H1 (cell line): ENCODE data around the gene JTB. TPM values are rescaled to one million over a fixed set of nuclear protein-coding genes. Genes with fewer than 3 reads are reported as not detected.

Source experiments
- PHF8 ChIP-seq: fragments of 200-600 bp; sonication (generic); conservative IDR thresholded peaks from 2 replicates; pipeline ENCODE4 v1.7.1; 2012; ENCODE audit warnings: low read depth, mild to moderate bottlenecking, inconsistent platforms, low read length, moderate library complexity
- SRF ChIP-seq: IDR thresholded peaks from 2 replicates; pipeline ENCODE4 v1.6.1; 2011; ENCODE audit warnings: mild to moderate bottlenecking, low read depth, low read length, moderate library complexity
- polyA plus RNA-seq, 7 experiments: library from polyadenylated mRNA; depleted of rRNA in 3 of 7; stranded (reverse) in 5 of 7; unstranded in 2 of 7; fragments of >200 nt in 5 of 7; fragments of 200-250 nt in 2 of 7; gene quantifications; 1 replicate in 5 of 7; 2 replicates in 1 of 7; 4 replicates in 1 of 7; pipeline versions ENCODE4 v1.2.1 to v1.2.3, GENCODE V29; 2011 to 2013; ENCODE audit warnings: missing spikeins in 2 of 7, mixed read lengths in 2 of 7
- total RNA-seq: library from RNA; stranded (reverse); fragmentation: NEBNext Ultra II Directional; extraction: Animal tissue kit (Norgen Biotek cat#: 25700); gene quantifications from 2 replicates; pipeline ENCODE4 v1.2.1, GENCODE V29; 2021

Gene JTB
- total and polyA plus RNA-seq, 2 of the 8 experiments (the other 6 are each of a cell fraction or from before 2014, with no cell fraction given): 91.1 to 122 TPM

- no peak for TF ChIP-seq SRF
- no peak for TF ChIP-seq PHF8
These were observed 17.7 kb upstream of the JTB start (continued) for GRCh38 chr1:153995202-153995601.
